GM19239 (cell line): ENCODE measurements around the gene GNS.
"Not testable (repeated sequence)": the region's sequence is repeated elsewhere in the genome, so short reads cannot be mapped to it uniquely, and the experiment has no call there.

Experiments
- DNase-seq: peaks from one replicate; pipeline ENCODE4 v3.0.0; 2011; ENCODE audit warnings: low spot score; ENCODE audit not compliant: insufficient read length
- FAIRE-seq: peaks from 2 replicates; lab custom pipeline; 2011; peaks lifted over from hg19 to GRCh38; lab: Jason Lieb, UNC

The GNS gene

GRCh38 chr12:64706857-64707256 lies 52.3 kb downstream of the GNS start:
- FAIRE-seq (no peak), DNase-seq (no peak)

- no peak for DNase-seq
- no peak for FAIRE-seq
Observed at GRCh38 chr12:64706306-64706705, 52.9 kb downstream of the GNS start.

- no peak for FAIRE-seq
- DNase-seq, result no peak
Observed at GRCh38 chr12:64701283-64701682, 57.9 kb downstream of the GNS start.

DNA sequence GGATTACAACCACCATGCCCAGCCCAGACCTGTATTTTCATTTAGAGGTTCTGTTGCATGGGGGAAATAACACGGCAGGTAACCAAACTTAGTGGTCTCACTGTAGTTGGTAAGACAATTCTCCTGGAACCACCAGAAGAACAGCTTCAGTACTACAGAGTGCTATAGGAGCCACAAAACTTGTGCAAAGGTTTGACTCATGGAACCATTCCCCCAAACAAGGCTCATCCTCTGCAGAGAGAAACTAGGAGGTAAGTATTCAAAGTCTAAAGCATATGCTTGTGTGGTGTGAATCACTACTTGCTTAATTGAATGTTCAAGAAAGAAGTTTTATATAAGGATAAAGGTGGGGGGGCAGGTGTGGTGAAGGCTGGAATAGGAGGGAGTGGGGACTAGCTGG lies 58.7 kb downstream of the GNS start:
- FAIRE-seq (no peak), DNase-seq (no peak)

DNA sequence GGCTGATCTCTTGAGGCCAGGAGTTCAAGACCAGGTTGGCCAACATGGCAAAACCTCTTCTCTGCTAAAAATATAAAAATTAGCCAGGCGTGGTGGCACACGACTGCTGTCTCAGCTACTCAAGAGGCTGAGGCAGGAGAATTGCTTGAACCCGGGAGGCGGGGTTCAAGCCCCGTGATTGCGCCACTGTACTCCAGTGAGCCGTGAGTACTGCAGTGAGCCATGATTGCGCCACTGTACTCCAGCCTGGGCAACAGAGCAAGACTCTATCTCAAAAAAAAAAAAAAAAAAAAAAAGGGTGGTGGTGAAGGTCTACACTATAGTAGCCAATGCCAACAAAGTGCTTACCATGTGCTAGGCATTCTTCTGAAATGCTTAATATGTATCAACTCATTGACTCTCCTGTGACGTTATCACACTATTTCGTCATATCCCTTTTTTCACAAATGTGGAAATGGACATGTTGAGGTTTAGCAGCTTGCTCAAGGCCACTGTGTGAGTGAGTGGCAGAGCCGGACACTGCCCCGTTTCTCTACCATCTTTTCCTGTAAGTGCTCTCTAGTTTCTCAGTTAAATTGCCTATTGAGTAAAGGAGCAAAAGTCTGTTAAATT lies 59.6 kb downstream of the GNS start:
- FAIRE-seq (no peak), DNase-seq (no peak)

DNA sequence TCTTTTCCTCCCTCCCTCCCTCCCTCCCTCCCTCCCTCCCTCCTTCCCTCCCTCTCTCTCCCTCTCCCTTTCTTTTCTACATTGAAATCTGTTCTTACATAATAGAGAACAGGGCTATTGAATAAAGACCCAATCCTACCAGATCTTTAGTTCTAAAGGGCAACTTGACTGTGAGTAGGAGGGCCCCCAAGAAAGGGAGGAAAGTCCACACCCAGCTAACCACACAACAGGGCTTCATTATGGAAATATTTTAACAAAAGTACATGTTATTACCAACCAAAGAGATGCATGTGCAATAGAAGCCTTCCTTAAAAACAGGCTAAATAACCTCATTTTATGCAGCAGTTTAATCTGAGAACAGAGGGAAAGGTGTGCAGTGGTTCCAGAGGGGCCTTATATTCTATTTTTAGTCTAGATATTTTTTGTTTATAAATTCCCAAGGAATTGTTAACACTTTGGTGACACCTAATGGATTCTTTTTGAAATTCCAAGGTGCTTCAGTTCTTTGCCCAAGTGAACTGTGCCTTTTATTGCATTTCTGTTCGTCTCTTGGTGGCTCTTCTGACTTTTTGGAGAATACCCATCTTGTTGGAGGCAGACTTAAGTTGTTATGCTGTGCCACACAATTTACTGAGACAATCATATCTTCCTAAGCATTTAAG lies 63.0 kb downstream of the GNS start:
- DNase-seq, result no peak
- peak; percentile 8 for FAIRE-seq

GRCh38 chr12:64695550-64695949 lies 63.7 kb downstream of the GNS start:
- no peak for DNase-seq
- no peak for FAIRE-seq

DNA sequence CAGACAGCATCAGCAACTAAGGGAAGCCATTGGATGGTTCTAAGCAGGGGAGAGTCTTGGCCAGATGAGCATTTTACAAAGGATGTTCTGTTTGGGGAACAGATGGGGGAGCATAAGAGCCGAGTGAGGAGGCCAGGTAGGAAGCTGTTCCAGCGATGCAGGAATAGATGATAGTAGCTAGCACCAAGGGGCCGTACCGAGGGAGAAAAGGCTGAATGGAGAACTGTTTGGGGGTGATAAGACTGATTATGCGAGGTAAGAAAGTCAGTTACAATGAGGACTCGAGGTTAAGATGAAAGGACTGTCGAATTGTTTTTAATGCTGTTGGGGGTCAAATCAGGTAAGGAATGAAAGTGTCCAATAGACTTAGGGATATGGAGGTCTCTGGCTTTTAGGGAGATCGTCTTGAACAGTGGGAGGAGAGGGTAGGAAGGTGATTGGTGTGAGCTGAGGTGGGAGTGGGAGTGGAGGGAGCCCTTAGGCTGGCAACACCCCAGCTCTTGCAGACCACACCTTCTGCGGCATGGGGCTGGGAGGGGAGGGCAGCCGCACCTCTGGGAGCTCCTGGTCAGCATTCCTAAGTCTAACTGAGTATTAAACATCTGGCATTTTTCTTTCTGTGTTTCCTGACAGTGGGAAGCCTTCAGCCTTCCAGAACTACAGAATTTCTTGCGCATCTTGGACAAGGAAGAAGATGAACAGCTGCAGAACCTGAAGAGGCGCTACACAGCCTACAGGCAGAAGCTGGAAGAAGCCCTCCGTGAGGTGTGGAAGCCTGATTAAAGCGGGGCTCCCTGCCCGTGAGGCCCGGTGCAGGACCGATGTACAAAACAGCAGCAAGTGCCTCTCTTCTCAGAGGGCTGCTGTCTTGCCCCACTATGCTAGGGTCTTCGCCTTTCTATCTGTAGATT lies 64.8 kb downstream of the GNS start:
- FAIRE-seq (no peak), DNase-seq (no peak)

DNA sequence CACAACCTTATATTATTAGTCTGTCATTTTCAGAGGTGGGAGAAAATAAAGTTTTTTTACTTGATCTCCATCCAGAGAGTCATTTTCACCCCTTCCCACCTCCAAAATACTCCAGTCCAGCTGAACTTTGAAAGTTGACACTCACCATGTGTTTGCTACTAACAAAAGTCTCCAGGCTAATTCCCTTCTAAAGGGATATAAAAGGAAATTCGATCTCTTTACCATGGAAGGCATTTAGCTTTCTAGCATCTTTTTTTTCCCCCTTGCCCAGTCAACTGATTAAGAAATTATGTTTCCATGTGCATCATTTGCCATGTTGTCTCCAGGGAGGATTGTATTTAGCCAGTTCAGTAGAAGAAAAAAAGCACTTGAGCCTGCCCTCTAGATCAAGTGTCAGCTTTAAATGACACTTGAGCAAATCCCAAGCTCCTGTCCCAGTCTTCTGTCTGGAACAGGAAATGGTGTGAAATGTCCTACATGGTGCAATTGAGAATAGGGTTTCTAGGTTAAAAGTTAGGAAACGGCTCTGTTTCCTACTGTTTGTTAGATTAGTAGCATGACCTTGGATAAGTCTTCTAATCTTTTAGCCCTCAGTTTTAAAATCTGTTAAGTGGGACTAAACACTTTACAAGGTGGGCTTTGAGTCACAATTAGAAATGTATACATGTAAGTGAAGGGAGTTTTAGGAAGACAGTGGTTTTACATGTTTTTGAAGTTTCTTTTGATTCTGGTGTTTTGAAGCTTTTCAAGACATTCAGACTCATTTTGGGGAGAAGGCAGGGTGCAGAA lies 67.2 kb downstream of the GNS start:
- no peak for DNase-seq
- FAIRE-seq, result no peak

DNA sequence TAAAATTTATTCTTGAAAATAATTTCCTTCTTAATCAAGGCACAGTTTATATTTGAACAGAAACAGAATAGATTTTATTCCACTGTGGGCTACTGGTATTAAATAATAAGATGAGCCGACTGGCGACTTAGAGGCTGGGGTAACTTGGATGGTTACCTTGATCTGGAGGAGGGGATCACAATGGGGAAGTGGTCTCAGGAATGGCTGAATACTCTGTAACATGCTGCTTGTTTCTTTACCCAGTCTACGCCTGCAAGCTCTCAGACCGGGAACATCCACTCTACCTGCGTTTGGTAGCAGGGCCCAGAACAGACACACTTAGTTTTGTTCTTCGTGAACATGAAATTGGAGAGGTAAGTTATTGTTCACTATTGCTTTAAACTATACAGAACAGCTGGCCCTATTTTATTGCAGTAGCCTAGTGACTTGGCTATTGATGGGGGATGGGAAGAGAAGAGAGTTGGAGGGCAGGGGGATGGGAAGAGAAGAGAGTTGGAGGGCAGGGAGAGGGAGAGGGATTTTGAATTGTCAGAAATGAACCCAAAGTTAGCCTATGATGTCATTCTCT lies 67.9 kb downstream of the GNS start:
- DNase-seq (no peak), FAIRE-seq (no peak)

DNA sequence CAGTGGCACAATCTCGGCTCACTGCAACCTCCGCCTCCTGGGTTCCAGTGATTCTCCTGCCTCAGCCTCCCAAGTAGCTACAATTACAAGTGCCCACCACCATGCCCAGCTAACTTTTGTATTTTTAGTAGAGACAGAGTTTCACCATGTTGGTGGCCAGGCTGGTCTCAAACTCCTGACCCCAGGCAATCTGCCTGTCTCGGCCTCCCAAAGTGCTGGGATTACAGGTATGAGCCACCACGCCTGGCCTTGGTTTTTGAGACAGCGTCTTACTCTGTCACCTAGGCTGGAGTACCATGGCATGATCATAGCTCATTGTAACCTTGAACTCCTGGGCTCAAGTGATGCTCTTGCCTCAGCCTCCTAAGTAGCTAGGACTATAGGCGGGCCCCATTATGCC lies 69.0 kb downstream of the GNS start:
- not testable (repeated sequence) for FAIRE-seq, DNase-seq

GRCh38 chr12:64688715-64689114 lies 70.5 kb downstream of the GNS start:
- DNase-seq (no peak), FAIRE-seq (no peak)

DNA sequence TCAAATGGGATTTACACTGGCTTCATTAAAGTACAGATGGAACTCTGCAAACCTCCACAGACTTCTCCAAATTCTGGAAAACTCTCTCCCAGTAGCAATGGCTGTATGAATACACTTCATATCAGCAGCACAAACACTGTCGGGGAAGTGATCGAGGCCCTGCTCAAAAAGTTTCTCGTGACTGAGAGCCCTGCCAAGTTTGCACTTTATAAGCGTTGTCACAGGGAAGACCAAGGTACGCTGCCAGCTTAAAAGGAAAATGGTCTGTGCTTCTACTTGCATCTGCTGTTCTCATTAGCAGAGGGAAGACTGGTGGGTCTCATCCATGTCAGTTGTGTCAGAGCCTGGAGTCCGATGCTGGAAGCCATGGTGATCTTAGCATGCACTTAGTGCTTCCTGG lies 71.0 kb downstream of the GNS start:
- FAIRE-seq, result no peak
- DNase-seq, result no peak

- FAIRE-seq (no peak), DNase-seq (no peak)
Observed at GRCh38 chr12:64687816-64688215, 71.4 kb downstream of the GNS start.

- no peak for FAIRE-seq
Observed at GRCh38 chr12:64685605-64686004, 73.6 kb downstream of the GNS start.

DNA sequence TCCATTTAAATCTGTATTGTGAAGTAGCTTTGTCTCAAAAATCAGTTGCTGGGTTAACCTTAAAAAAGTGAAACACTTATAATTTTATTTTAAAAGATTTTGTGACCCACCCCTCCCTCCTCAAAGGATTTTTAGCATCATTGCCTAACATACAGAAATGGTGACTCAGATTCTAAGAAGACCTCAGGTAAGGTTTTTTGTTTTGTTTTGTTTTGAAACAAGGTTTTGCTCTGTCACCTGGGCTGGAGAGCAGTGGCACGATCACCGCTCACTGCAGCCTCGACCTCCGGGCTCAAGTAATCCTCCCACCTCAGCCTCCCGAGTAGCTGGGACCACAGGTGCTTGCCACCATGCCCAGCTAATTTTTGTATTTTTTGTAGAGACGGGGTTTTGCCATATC lies 74.2 kb downstream of the GNS start:
- DNase-seq (no peak), FAIRE-seq (no peak)

More at GRCh38 chr12:64685605-64686004, 73.6 kb downstream of the GNS start:
- no peak for DNase-seq

- FAIRE-seq (no peak), DNase-seq (no peak)
Observed at GRCh38 chr12:64683816-64684543, 75.2 kb downstream of the GNS start.

GRCh38 chr12:64682572-64683277 lies 76.5 kb downstream of the GNS start:
- DNase-seq, result no peak
- no peak for FAIRE-seq
